Thymus (tissue), 2 donors: ENCODE results near the gene CCL2. TPM values are rescaled to one million over a fixed set of nuclear protein-coding genes. Genes with fewer than 3 reads are reported as not detected.

Experiments used
- polyA plus RNA-seq: library from polyadenylated mRNA; stranded (reverse); fragments of 200-250 nt; gene quantifications from one replicate; pipeline ENCODE4 v1.2.3, GENCODE V29; 2013
- total RNA-seq: library from RNA; stranded (reverse); fragments of 120-200 nt; gene quantifications from one replicate; pipeline ENCODE4 v1.2.4, GENCODE V29; 2013
- donor health status: healthy.

Gene CCL2
- total and polyA plus RNA-seq, 2 donors = 46.1 to 165 TPM

Other genes starting within 250 kb of the CCL2 start
- gene CCL7, start 14.9 kb downstream of the CCL2 start, total RNA-seq = 0.47 TPM
- 5.4 TPM for gene CCL7, start 14.9 kb downstream of the CCL2 start, polyA plus RNA-seq
- 0.33 TPM for gene CCL11, start 30.5 kb downstream of the CCL2 start, total RNA-seq
- 0.87 TPM for gene CCL11, start 30.5 kb downstream of the CCL2 start, polyA plus RNA-seq
- 1.4 TPM for gene CCL8, start 64.2 kb downstream of the CCL2 start, total RNA-seq
- gene CCL8, start 64.2 kb downstream of the CCL2 start, polyA plus RNA-seq = 2.9 TPM
- gene CCL13, start 101.2 kb downstream of the CCL2 start, total RNA-seq = 22.0 TPM
- 10.7 TPM for gene CCL13, start 101.2 kb downstream of the CCL2 start, polyA plus RNA-seq
- 0.71 TPM for gene CCL1, start 107.9 kb downstream of the CCL2 start, total RNA-seq
- gene CCL1, start 107.9 kb downstream of the CCL2 start, polyA plus RNA-seq = 6.2 TPM